NCI-H69 (cell line): ENCODE measurements around the gene TRIM36.

ENCODE experiments used
- DNase-seq: peaks from one replicate; lab custom pipeline; 2025; lab: John Stamatoyannopoulos, UW

Gene TRIM36

GRCh38 chr5:115169487-115170133, at the start of gene TRIM36:
Gene TRIM36 (minus strand): TSS chr5:115169908. CDS start chr5:115169634, 274 bp downstream.
- peak; percentile 99 for DNase-seq

DNA sequence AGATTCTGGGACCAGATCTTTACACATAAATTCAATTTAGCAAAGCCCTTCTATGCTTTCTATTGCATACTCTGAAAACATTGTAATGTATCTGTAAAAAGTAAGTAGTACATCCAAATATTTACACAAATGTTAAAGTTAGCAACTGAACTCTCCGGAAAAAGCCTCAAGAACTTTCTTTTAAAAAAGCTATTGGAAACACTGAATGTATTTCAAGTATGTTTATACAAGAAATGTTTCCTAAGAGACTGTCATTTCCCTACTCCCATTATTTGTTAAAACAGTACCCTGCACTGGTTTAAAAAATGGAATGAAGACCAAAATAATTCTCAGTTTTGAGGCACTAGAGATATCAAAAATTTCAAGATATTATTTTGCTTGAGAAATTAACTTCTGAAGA, 44.8 kb upstream of the TRIM36 start:
- no peak for DNase-seq

DNA sequence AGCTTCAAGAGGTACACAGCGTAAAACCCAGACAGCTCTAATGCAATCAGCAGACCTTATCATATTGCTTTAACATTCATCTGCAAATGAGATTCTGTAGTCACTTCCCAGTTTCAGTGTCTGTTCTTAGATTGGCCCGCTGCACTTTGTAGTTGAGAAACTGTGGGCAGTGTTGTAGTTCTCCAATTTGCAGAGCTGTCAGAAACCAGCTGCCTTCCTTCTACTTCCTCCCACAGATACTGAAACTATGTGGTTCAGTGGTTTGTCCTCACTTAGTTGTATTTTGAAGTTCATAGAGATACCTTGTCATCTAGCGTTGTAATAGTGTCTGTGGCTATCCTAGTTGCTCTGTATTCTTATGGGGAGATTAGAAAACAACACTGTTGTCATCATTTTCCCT, 39.6 kb upstream of the TRIM36 start:
- no peak for DNase-seq

DNA sequence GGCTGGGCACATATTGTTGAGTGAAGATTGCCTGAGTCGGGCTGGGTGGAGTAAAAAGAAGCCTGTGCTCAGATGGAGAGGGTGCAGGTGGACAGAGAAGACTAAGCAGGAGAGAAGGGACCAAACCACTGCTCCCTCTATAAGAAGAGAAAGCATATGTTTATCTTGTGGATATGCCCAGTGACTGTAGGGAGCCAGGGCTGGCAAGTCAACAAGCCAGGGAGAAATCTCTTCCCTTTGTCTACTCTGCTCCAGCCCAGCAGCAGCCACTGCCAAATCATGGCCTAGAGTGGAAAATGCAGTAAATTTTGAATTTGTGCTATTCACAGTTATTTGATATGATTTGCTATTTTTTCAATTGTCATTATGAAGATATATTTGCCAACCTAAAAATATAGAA, 33.2 kb upstream of the TRIM36 start:
- no peak for DNase-seq

DNA sequence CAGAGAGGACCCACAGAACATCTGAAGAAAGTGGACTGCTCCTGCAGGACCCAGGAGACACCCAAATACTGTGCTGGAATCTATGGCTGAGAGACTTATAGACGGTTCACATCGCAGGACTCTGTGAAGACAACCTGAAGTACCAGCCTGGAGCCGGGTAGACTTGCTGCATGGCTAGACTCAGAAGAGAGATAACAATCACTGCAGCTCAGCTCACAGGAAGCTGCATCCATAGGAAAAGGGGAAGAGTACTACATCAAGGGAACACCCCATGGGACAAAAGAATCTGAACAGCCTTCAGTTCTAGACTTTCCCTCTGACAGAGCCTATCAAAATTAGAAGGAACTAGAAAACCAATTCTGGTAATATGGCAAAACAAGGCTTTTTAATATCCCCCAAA, 26.5 kb upstream of the TRIM36 start:
- DNase-seq = no peak

DNA sequence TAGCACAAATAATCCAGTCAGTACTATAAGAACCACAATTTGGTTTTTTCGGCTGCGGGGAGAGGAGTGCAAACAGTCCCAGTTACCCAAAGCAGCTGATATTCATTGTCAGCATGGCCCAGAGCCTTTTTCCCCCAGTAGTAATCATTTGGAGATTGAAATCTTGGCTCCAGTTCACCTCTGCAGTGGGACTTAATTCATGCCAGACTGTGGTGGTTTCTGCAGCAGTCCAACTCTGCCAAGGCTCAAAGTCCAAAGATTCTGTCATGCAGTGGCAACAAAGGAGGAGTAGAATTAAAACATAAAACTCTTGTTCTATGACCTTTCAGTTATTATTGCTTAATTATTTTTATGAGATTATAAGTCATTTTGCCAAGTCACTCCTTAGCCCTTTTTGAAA, 25.0 kb upstream of the TRIM36 start:
- peak; percentile 15 for DNase-seq

DNA sequence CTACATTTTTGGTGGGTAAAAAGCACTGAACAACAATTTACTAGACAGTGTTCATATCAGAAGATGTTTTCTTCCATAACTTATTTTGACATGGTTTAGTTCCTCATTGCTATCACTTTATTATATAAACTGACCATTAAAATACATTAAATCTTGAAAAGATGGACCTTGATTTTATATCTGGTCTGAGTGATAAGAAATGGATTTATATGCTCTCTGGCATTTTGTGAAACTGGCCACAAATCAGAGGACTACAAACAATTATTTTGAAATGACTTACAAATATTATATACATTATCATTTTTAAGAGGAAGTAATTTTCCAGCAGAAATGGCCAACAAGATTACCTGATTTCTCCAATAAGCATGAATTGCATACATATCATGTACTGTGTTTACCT, 23.6 kb upstream of the TRIM36 start:
- no peak for DNase-seq

- DNase-seq = no peak
Observed at GRCh38 chr5:115192098-115192497, 22.4 kb upstream of the TRIM36 start.

DNA sequence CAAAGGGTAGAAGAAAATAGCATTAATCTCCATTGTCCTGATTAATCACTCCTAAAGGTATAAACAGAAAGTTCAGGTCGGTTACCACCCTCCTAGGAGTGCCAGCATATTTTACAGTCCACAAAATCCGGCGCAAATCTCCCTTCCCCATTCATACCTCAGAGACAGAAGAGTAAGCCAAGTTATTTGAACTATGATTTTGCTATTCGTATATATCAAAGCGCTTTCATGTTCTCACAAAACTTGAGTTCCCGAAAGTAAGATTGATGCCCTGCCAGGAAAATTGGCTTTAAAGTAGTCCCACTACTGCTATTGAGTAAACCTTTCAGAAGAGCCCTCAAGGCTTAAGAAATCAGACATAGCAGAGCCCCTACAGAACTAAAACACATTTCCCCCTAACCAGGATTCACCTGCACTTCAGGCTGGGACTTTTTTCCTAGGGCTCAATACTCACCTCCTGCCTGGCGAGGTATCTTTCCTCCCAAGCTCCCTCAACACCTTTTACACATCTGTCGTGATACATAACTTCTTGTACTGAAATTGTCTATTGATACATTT, 21.8 kb upstream of the TRIM36 start:
- no peak for DNase-seq

DNA sequence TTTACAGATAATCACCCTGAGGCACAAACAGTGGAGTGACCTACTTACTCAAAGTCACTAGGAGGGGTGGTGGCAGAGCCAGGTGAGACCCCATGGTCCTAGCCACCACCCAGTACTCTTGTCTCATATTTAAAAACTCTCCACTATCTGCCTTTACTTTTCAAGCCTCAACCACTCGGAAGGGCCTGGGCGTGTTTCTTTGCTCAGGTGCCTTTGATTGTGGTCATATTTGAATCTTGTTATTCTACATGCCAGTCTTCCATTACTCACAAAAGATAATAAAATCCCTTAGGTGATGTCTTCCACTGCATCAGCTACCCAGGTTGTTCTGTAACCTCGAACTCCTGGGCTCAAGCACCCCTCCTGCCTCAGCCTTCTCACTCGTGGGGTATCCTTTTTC, 20.7 kb upstream of the TRIM36 start:
- no peak for DNase-seq

DNA sequence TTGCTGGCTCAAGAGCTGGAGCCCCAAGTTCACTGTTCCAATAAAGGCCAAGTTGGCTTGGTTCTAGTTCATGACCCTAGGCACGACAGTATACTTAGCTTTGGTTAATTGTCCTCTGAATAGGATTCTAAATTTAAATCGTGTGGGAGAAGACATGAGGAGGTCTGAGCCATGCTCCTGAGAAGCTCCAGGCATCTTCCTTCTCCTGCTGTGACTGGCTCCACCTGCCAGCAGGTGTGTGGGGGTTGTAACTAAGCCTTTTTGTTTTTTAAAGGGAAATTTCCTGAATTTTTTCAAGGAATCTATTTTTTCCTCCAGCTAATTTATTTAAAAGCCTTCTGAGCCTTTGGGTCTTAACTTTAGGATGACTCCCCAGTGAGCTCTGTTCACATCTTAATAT, 20.2 kb upstream of the TRIM36 start:
- no peak for DNase-seq

DNA sequence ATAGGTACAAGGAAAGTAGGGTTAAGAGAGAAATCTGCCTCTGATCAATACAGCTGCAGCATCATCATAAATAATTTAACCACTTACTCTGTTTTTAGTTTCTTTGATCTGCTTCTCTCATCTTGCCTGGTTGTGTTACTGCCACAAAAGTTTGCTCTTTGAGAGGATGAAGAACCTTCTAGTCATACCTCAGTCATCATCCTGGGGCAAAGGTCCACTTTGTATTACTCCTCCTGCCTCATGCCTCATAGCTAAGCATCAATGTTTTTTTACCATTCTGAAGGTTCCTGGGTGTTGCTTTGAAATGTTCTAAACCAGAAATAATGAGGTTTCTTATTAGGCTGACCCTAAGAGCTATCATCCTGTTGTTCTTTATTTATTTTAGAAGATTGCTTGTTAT, 17.1 kb upstream of the TRIM36 start:
- DNase-seq = no peak

GRCh38 chr5:115184770-115185169, 15.1 kb upstream of the TRIM36 start:
- no peak for DNase-seq

- DNase-seq = no peak
Observed at GRCh38 chr5:115181757-115182156, 12.0 kb upstream of the TRIM36 start.

GRCh38 chr5:115180165-115180709, 10.5 kb upstream of the TRIM36 start:
- peak; percentile 88 for DNase-seq

- DNase-seq = peak; percentile 55
Observed at GRCh38 chr5:115179394-115180164, 9.9 kb upstream of the TRIM36 start.

DNA sequence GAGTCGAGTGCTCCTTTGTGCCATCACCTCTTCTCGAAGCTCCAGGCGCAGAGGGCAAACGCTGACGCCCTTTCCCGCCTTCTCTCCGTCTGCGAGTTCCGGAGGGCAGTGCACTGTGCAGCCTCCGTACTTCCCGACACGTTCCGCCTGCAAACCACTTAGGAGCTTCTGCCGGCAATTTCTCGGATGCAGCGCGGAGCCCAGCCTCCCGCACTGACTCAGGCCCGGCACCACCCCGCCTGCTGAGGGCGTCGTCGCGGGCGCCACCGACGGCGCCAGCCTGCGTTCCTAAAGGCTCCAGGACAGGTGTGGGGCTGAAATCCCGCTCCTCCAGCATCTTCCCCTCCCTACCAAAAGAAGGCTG, 9.3 kb upstream of the TRIM36 start:
- DNase-seq = no peak

DNA sequence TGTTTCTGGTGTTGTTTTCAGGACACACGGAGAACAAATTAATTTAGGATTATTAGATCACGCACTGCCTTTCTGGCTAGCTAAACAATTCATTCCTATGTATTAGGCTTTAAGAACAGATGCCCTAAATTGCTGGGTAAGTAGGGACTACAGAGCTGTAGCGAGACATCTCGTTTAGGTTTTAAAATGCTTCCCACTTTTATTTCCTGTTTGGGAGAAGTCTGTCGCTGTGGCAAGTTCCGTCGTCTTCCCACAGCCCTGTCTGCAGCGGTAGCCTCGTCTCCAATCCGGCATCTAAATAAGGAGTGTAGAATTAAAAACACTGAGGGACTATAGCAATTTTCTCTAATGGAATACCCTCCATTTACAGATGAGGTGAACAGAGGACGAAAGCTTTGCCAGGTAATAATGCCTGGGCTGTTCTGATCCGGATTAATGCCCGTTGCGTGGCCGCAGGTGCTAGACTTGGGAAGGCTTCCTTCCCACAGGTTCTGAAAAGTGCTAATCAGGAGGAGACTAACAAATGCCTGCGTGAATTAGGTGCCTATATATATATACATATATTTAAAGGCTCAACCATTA, 1.3 kb upstream of the TRIM36 start:
- DNase-seq = peak; percentile 65

DNA sequence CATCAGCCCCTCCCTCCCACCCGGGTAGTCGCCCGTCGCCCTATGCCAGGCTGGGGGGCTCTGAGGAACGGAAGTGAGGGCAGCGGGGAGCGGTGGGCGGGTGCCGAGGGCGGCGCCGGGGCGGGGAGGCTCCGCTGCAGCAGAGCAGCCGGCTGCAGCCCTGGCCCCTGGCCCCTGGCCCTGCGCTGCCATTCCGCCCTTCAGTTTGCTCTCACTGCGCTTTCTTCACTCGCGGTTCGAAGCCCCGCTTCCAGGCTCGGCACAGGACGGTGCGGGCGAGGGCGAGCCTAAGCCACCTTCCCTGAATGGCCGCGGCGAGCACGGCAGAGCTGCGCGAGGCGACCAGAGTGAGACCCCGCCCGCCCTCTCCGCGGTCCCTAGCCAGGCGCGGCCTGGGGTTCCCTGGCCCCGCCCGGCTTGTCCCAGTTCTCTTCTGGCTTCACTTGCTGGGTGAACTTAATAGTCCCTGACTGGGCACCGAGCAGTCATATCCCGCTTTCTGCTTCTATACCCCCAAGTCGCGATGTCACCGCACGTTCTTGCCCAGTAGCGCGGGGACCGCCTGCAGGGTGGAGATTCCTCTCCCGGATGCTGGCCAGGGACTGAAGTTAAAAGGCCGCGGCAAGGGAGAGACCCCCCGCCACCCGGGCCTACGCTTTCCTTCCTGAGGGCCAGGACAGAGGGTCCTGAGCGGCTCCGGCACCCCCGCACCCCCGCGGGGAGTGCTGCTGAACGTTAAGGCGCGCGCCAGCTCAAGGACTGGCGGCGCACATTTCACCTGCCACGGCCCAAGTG, 623 bp upstream of the TRIM36 start:
- DNase-seq = peak; percentile 79

- DNase-seq = peak; percentile 84
Observed at GRCh38 chr5:115168829-115169486, 750 bp downstream of the TRIM36 start.

DNA sequence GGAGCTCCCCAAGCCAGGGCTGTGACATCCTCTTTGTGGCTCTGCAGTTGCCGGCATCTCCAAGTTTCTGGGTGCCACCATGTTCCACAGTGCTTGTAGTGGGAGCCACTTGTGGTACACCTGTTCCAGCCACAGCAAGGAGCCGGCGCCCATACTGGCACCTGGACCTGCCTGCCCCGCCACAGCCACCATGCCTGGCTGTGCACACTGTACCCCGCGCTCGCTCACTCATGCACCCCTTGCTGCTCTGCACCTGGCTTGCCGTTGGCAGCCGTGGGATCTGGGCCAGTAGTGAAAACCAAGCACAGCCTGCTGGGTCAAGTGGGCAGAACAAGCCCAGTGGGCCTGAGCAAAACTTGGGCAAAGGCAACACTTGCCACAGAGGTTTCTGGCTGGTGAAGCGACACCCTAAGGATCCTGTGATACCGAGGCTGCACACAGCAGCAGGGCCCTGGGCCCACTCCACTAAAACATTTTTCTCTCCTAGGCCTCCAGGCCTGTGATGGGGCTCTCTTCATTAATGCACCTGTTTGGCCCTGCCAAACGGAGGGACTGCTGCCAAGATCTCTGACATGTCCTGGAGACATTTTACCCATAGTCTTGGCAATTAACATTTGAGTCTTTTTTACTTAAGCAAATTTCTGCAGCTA, 2.8 kb downstream of the TRIM36 start:
- DNase-seq = no peak
